ENCODE measurements around the gene OR2Y1. TPM values are rescaled to one million over a fixed set of nuclear protein-coding genes. Genes with fewer than 3 reads are reported as not detected.

OR2Y1 gene
- total RNA-seq (2016; rRNA removed; fragmentation: Illumina TruSeq; extraction: Trizol): not detected in 2 replicates
- total RNA-seq (2016; cell fraction: cytosol; rRNA removed; fragmentation: Illumina TruSeq; extraction: Trizol; ENCODE audit: low read depth): not detected in 2 replicates
- not detected in 2 replicates for total RNA-seq (2016; cell fraction: insoluble cytoplasmic fraction; rRNA removed; fragmentation: Illumina TruSeq; extraction: Trizol)
- not detected in 2 replicates for total RNA-seq (2016; cell fraction: membrane; rRNA removed; fragmentation: Illumina TruSeq; extraction: Trizol)
- not detected in 2 replicates for total RNA-seq (2016; cell fraction: nucleus; rRNA removed; fragmentation: Illumina TruSeq; extraction: Trizol)
- polyA plus RNA-seq (2011; rRNA removed): not detected in 2 replicates
- not detected in 2 replicates for polyA plus RNA-seq (2011; cell fraction: cytosol; rRNA removed)
- polyA plus RNA-seq (2011; cell fraction: nucleus; rRNA removed): not detected in 2 replicates
- not detected in 2 replicates for polyA plus RNA-seq (2012)
- polyA plus RNA-seq (2016; cell fraction: cytosol; fragmentation: Illumina TruSeq; extraction: Trizol; ENCODE audit: low read depth): not detected in 2 replicates
- polyA plus RNA-seq (2016; cell fraction: insoluble cytoplasmic fraction; fragmentation: Illumina TruSeq; extraction: Trizol; ENCODE audit: low read depth): not detected in 2 replicates
- polyA plus RNA-seq (2016; cell fraction: membrane; fragmentation: Illumina TruSeq; extraction: Trizol; ENCODE audit: low read depth): not detected in 2 replicates
- not detected in 2 replicates for polyA plus RNA-seq (2016; cell fraction: nucleus; fragmentation: Illumina TruSeq; extraction: Trizol; ENCODE audit: insufficient read depth, low read depth)
- polyA minus RNA-seq (2011; rRNA and poly(A)+ RNA removed; ENCODE audit: low replicate concordance): not detected in 2 replicates
- polyA minus RNA-seq (2011; cell fraction: cytosol; rRNA and poly(A)+ RNA removed): not detected in 2 replicates
- polyA minus RNA-seq (2011; cell fraction: nucleus; rRNA and poly(A)+ RNA removed): not detected in 2 replicates
- Bru-seq, nascent RNA: not detected
- not detected for BruChase-seq, experiment 1, labeled RNA remaining after a 6-hour chase
- not detected for BruChase-seq, experiment 2, labeled RNA remaining after a 2-hour chase
- long read RNA-seq, experiment 1: 0 reads
- long read RNA-seq, experiment 2: 0 reads

- BruUV-seq (replicated peaks): no TSS peak
- DNase-seq (ENCODE audit: low spot score) (no peak), FAIRE-seq (no peak), ATAC-seq (no peak)
- Histone ChIP-seq H2AFZ (ENCODE audit: low read length) (no peak within 1 kb of the TSS), H3K79me2 (ENCODE audit: insufficient read depth, low read length) (no peaks in the 10 kb centered on the region), H4K20me1 (ENCODE audit: insufficient read depth, low read length) (no peaks in the 10 kb centered on the region), H3K4me2 (ENCODE audit: low read depth, low read length) (no peak within 1 kb of the TSS), H3K9ac (ENCODE audit: insufficient read depth, low read depth, low read length) (no peak within 1 kb of the TSS), H3K27ac (ENCODE audit: extremely low read length, insufficient read depth, low read length) (no peak within 1 kb of the TSS), H3K27me3 (ENCODE audit: control insufficient read depth in 1 of 2, insufficient read depth in 2 of 2, low read length in 2 of 2) (peaks cover under 1 to 36% of the 10 kb centered on the region in 2 experiments; a peak in 3 of 5 replicates), H3K36me3 (replicated peaks in 1 of 2; ENCODE audit: control insufficient read depth in 1 of 2, insufficient read depth in 2 of 2, low read length in 2 of 2) (no peaks in the 10 kb centered on the region), H3K9me3 (ENCODE audit: low read length) (no peaks in the 10 kb centered on the region), H3K4me1 (ENCODE audit: insufficient read depth, low read length) (no peaks in the 10 kb centered on the region), H3K4me3 (replicated peaks in 1 of 3; ENCODE audit: insufficient read depth in 1 of 3, low read depth in 2 of 3, low read length in 3 of 3) (no peak within 1 kb of the TSS)
- intact Hi-C loops (cut with micrococcal nuclease; ENCODE audit: unreplicated experiment) (no loop called here), in situ Hi-C loops (cut with HindIII; ENCODE audit: extremely low pct_ligation_motif_present, low pct_unique_long_range_greater_than_20kb) (no loop called here)
- WGBS (ENCODE audit: low lambda C conversion rate): 6% methylated on average over 2 of the region's 2 CpGs
- ChIA-PET POLR2A (no interaction called here), CTCF (ENCODE audit: low intra/inter-chr PET ratio, low total read pairs) (no interaction called here)
- no peak for TF ChIP-seq HNRNPLL (IDR thresholded peaks at IDR 0.05; ENCODE audit: low read depth, low read length, poor library complexity, severe bottlenecking)
- no peak for TF ChIP-seq SPEN (CRISPR knock-in tag; IDR thresholded peaks at IDR 0.05; ENCODE audit: low read depth)
- no peak for TF ChIP-seq FOXP4 (CRISPR knock-in tag; IDR thresholded peaks at IDR 0.05)
- no peak for TF ChIP-seq KDM4B (CRISPR knock-in tag; IDR thresholded peaks at IDR 0.05)
- TF ChIP-seq ARID4A (CRISPR knock-in tag; IDR thresholded peaks at IDR 0.05; ENCODE audit: borderline replicate concordance): no peak
- no peak for TF ChIP-seq ETV6 (CRISPR knock-in tag; conservative IDR thresholded peaks at IDR 0.05)
- no peak for TF ChIP-seq ZC3H4 (CRISPR knock-in tag; IDR thresholded peaks at IDR 0.05; ENCODE audit: borderline replicate concordance)
- no peak for TF ChIP-seq SOX6 (IDR thresholded peaks at IDR 0.05)
- TF ChIP-seq SOX6 (CRISPR knock-in tag; IDR thresholded peaks at IDR 0.05): no peak
- TF ChIP-seq MEIS2 (CRISPR knock-in tag; IDR thresholded peaks at IDR 0.05): no peak
- TF ChIP-seq ZNF484 (CRISPR knock-in tag; IDR thresholded peaks at IDR 0.05; ENCODE audit: borderline replicate concordance, low read depth): no peak
- TF ChIP-seq SOX5 (CRISPR knock-in tag; IDR thresholded peaks at IDR 0.05; ENCODE audit: borderline replicate concordance): no peak
- no peak for TF ChIP-seq FOXP1 (IDR thresholded peaks at IDR 0.05)
- no peak for TF ChIP-seq FOXP1 (CRISPR knock-in tag; IDR thresholded peaks at IDR 0.05)
- TF ChIP-seq MYNN (CRISPR knock-in tag; IDR thresholded peaks at IDR 0.05; ENCODE audit: low read depth): no peak
- TF ChIP-seq DBP (CRISPR knock-in tag; IDR thresholded peaks at IDR 0.05; ENCODE audit: not compliant biosample characterization): no peak
Observed at GRCh38 chr5:180739958-180740357, at the start of gene OR2Y1. OR2Y1 (minus strand) TSS chr5:180740058; CDS start chr5:180740058, 0 bp downstream.
